Measurements from ENCODE around the gene PCNX2.

DNA sequence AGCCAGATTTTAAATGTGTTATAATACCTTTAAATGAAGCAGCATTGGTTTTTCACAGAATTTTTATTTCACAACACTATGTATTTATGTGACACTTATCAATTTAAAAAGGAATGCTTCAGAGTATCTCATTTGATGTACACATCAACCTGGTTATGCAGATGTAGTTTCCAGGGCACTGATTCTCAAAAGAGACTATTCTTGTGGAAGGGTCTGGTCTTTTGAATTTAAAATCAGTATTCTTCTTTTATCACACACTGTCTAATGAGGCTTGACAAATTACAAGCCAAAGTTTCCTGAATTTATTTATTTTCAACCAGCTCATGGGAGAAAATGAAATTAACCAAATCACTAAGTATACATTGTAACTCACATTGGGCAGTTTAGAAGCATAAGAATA lies 257.7 kb downstream of the PCNX2 start:
- TF ChIP-seq, protein P1, sequence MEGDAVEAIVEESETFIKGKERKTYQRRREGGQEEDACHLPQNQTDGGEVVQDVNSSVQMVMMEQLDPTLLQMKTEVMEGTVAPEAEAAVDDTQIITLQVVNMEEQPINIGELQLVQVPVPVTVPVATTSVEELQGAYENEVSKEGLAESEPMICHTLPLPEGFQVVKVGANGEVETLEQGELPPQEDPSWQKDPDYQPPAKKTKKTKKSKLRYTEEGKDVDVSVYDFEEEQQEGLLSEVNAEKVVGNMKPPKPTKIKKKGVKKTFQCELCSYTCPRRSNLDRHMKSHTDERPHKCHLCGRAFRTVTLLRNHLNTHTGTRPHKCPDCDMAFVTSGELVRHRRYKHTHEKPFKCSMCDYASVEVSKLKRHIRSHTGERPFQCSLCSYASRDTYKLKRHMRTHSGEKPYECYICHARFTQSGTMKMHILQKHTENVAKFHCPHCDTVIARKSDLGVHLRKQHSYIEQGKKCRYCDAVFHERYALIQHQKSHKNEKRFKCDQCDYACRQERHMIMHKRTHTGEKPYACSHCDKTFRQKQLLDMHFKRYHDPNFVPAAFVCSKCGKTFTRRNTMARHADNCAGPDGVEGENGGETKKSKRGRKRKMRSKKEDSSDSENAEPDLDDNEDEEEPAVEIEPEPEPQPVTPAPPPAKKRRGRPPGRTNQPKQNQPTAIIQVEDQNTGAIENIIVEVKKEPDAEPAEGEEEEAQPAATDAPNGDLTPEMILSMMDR (conservative IDR thresholded peaks at IDR 0.05; ENCODE audit: low read length), result no peak
- TF ChIP-seq EZH2phosphoT487 (IDR thresholded peaks at IDR 0.05; ENCODE audit: borderline replicate concordance), result no peak

All from Loucy (cell line).